ENCODE results near the gene DIPK1B.

The DIPK1B gene

GRCh38 chr9:136734837-136735496, 22.6 kb downstream of the DIPK1B start:
- Histone ChIP-seq H3K4me3 (ENCODE audit: low read depth in 1 of 2, low read length in 2 of 2) (no peak overlapping the region), H3K27ac (ENCODE audit: low read length) (no peak overlapping the region), H3K4me2 (ENCODE audit: insufficient read depth, low read length) (no peak overlapping the region), H3K79me2 (ENCODE audit: insufficient read depth, low read length) (no peaks in the 10 kb centered on the region), H2AFZ (ENCODE audit: low read depth, low read length) (no peak overlapping the region), H3K9me3 (ENCODE audit: insufficient read depth, low read length, severe bottlenecking) (no peaks in the 10 kb centered on the region), H4K20me1 (ENCODE audit: insufficient read depth, low read length) (no peaks in the 10 kb centered on the region), H3K36me3 (ENCODE audit: insufficient read depth, low read length) (no peaks in the 10 kb centered on the region), H3K27me3 (ENCODE audit: insufficient read depth, low read length, poor library complexity) (no peaks in the 10 kb centered on the region), H3K9ac (ENCODE audit: low read depth, low read length) (no peak overlapping the region), H3K4me1 (ENCODE audit: insufficient read depth, low read length) (no peaks in the 10 kb centered on the region)
- DNase-seq (no peak), ATAC-seq (ENCODE audit: insufficient read depth, low read depth) (no peak)
- TF ChIP-seq CTCF (IDR thresholded peaks at IDR 0.05; ENCODE audit: borderline replicate concordance, extremely low read depth, low read length, poor library complexity, severe bottlenecking): no peak
- TF ChIP-seq EZH2 (IDR thresholded peaks at IDR 0.05; ENCODE audit: borderline replicate concordance, low read depth, low read length, severe bottlenecking): no peak

GRCh38 chr9:136735812-136736480, 23.6 kb downstream of the DIPK1B start:
- H4K20me1 ChIP-seq (ENCODE audit: insufficient read depth, low read length): no peaks in the 10 kb centered on the region
- H3K27me3 ChIP-seq (ENCODE audit: insufficient read depth, low read length, poor library complexity): no peaks in the 10 kb centered on the region

GRCh38 chr9:136738960-136739359, 26.6 kb downstream of the DIPK1B start:
- no peak overlapping the region for H3K4me2 ChIP-seq (ENCODE audit: insufficient read depth, low read length)
- no peak overlapping the region for H3K9ac ChIP-seq (ENCODE audit: low read depth, low read length)
- peaks cover 7% of the 10 kb centered on the region for H3K27me3 ChIP-seq (ENCODE audit: insufficient read depth, low read length, poor library complexity)
- H3K36me3 ChIP-seq (ENCODE audit: insufficient read depth, low read length): no peaks in the 10 kb centered on the region
- no peaks in the 10 kb centered on the region for H3K79me2 ChIP-seq (ENCODE audit: insufficient read depth, low read length)
- DNase-seq (no peak), ATAC-seq (ENCODE audit: insufficient read depth, low read depth) (no peak)
- H3K27ac ChIP-seq (ENCODE audit: low read length): no peak overlapping the region
- no peaks in the 10 kb centered on the region; the same call in 1 of the 2 replicates for H4K20me1 ChIP-seq (ENCODE audit: insufficient read depth, low read length)
- no peak overlapping the region for H2AFZ ChIP-seq (ENCODE audit: low read depth, low read length)
- no peak overlapping the region for H3K4me3 ChIP-seq (ENCODE audit: low read depth in 1 of 2, low read length in 2 of 2)
- H3K4me1 ChIP-seq (ENCODE audit: insufficient read depth, low read length): peaks cover 4% of the 10 kb centered on the region; the same call in 1 of the 2 replicates
- TF ChIP-seq CTCF (IDR thresholded peaks at IDR 0.05; ENCODE audit: borderline replicate concordance, extremely low read depth, low read length, poor library complexity, severe bottlenecking) (no peak), EZH2 (IDR thresholded peaks at IDR 0.05; ENCODE audit: borderline replicate concordance, low read depth, low read length, severe bottlenecking) (no peak)
- H3K9me3 ChIP-seq (ENCODE audit: insufficient read depth, low read length, severe bottlenecking): no peaks in the 10 kb centered on the region

More at GRCh38 chr9:136735812-136736480, 23.6 kb downstream of the DIPK1B start:
- no peaks in the 10 kb centered on the region for H3K9me3 ChIP-seq (ENCODE audit: insufficient read depth, low read length, severe bottlenecking)
- H3K4me1 ChIP-seq (ENCODE audit: insufficient read depth, low read length): no peaks in the 10 kb centered on the region
- H3K79me2 ChIP-seq (ENCODE audit: insufficient read depth, low read length): no peaks in the 10 kb centered on the region
- TF ChIP-seq EZH2 (IDR thresholded peaks at IDR 0.05; ENCODE audit: borderline replicate concordance, low read depth, low read length, severe bottlenecking): no peak
- TF ChIP-seq CTCF (IDR thresholded peaks at IDR 0.05; ENCODE audit: borderline replicate concordance, extremely low read depth, low read length, poor library complexity, severe bottlenecking): no peak
- DNase-seq (no peak), ATAC-seq (ENCODE audit: insufficient read depth, low read depth) (no peak)
- no peaks in the 10 kb centered on the region for H3K36me3 ChIP-seq (ENCODE audit: insufficient read depth, low read length)
- no peak overlapping the region for H3K9ac ChIP-seq (ENCODE audit: low read depth, low read length)
- no peak overlapping the region for H3K4me2 ChIP-seq (ENCODE audit: insufficient read depth, low read length)
- no peak overlapping the region for H3K27ac ChIP-seq (ENCODE audit: low read length)
- no peak overlapping the region for H2AFZ ChIP-seq (ENCODE audit: low read depth, low read length)
- no peak overlapping the region for H3K4me3 ChIP-seq (ENCODE audit: low read depth in 1 of 2, low read length in 2 of 2)
